Esophagus (tissue), 2 donors: ENCODE results near the gene ADCYAP1R1. TPM values are rescaled to one million over a fixed set of nuclear protein-coding genes. Genes with fewer than 3 reads are reported as not detected.

Experiments
- H3K27ac ChIP-seq, 2 donors: one replicate each; pipeline ENCODE4 v1.5.1; 2013; ENCODE audit warnings: low read depth in 2 of 2, mild to moderate bottlenecking in 2 of 2, inconsistent platforms in 1 of 2, low read length in 1 of 2, moderate library complexity in 1 of 2
- H3K27me3 ChIP-seq, 2 donors: one replicate each; pipeline ENCODE4 v1.6.1; 2013; ENCODE audit warnings: low read length in 2 of 2, control low read depth in 1 of 2, mild to moderate bottlenecking in 1 of 2; ENCODE audit not compliant: insufficient read depth in 2 of 2, control insufficient read depth in 1 of 2
- H3K36me3 ChIP-seq, 2 donors: one replicate each; pipeline ENCODE4 v1.6.1; 2013; ENCODE audit warnings: low read length in 1 of 2; ENCODE audit not compliant: control insufficient read depth in 2 of 2, insufficient read depth in 2 of 2
- H3K4me1 ChIP-seq, 2 donors: one replicate each; pipeline ENCODE4 v1.6.1; 2013; ENCODE audit warnings: low read length in 1 of 2; ENCODE audit not compliant: control insufficient read depth in 2 of 2, insufficient read depth in 2 of 2
- H3K4me3 ChIP-seq, 2 donors: one replicate each; pipeline ENCODE4 v1.5.1; 2013; ENCODE audit warnings: low read length in 2 of 2, mild to moderate bottlenecking in 2 of 2, low read depth in 1 of 2, moderate library complexity in 1 of 2
- H3K9me3 ChIP-seq, 2 donors: one replicate each; pipeline ENCODE4 v1.6.1; 2013; ENCODE audit warnings: mild to moderate bottlenecking in 2 of 2, low read depth in 1 of 2, low read length in 1 of 2, moderate library complexity in 1 of 2; ENCODE audit not compliant: control insufficient read depth in 2 of 2, insufficient read depth in 1 of 2
- WGBS, 2 donors: extraction: QIAGEN DNeasy Blood & Tissue Kit; methylation state at CpG; one replicate each; pipeline ENCODE4 v1.1.7; 2013; 5-methylcytosine and 5-hydroxymethylcytosine counted together
- polyA plus RNA-seq, 2 donors: library from polyadenylated mRNA; stranded (reverse); fragments of 200-250 nt; gene quantifications; one replicate each; pipeline ENCODE4 v1.2.3, GENCODE V29; 2013
- donor health status: healthy with polysubstance abuse.
- donor health status: Bipolar disorder and iron deficiency.

Gene ADCYAP1R1
- polyA plus RNA-seq, 2 donors: 0.11 to 0.12 TPM

- Histone ChIP-seq H3K36me3 (no peaks in the 10 kb centered on the region), H3K27ac (no peak overlapping the region), H3K4me3 (no peak overlapping the region), H3K4me1 (no peaks in the 10 kb centered on the region), H3K27me3 (no peaks in the 10 kb centered on the region), H3K9me3 (no peaks in the 10 kb centered on the region)
- 81 to 87% methylated on average over 5 of the region's 5 CpGs for WGBS, 2 donors
Observed at GRCh38 chr7:31073326-31074119, 21.4 kb downstream of the ADCYAP1R1 start.

DNA sequence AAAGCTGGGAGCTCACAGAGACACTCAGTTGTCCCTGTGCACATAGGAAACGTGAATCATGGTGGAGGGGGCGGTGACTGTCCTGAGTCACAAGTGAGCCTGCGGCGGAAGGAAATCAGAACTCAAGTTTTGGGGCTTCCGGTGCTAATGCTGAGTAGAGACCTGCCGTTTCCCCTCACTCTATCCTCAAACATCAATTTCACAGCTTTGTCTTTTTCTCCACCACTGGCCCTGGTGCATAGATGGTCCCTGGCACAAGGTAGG lies 21.9 kb downstream of the ADCYAP1R1 start:
- Histone ChIP-seq H3K27me3 (no peaks in the 10 kb centered on the region), H3K4me3 (no peak overlapping the region), H3K9me3 (no peaks in the 10 kb centered on the region), H3K27ac (no peak overlapping the region), H3K36me3 (no peaks in the 10 kb centered on the region), H3K4me1 (no peaks in the 10 kb centered on the region)
- 74 to 83% methylated on average over 6 of the region's 6 CpGs for WGBS, 2 donors

GRCh38 chr7:31074403-31075085 lies 22.4 kb downstream of the ADCYAP1R1 start:
- Histone ChIP-seq H3K4me1 (no peaks in the 10 kb centered on the region), H3K4me3 (no peak overlapping the region), H3K36me3 (no peaks in the 10 kb centered on the region), H3K9me3 (no peaks in the 10 kb centered on the region), H3K27me3 (no peaks in the 10 kb centered on the region), H3K27ac (no peak overlapping the region)
- 84 to 86% methylated on average over 14 of the region's 14 CpGs for WGBS, 2 donors

DNA sequence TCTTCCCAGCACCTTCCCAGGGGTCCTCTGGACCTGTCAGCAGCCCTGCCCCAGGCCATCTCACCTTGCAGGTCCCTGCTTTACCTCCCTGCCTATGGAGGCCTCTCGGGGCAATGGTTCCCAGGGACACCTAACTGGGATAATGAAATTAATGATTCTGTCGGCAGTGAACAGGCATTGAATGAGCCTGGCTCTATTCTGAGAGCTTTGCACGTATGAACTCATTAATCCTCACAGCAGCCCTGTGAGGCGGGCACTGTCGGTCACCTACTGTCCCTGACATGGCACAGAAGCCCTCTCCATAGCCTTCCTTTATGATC lies 22.9 kb downstream of the ADCYAP1R1 start:
- H3K27me3 ChIP-seq: no peaks in the 10 kb centered on the region
- no peaks in the 10 kb centered on the region for H3K36me3 ChIP-seq
- H3K9me3 ChIP-seq: no peaks in the 10 kb centered on the region
- no peaks in the 10 kb centered on the region for H3K4me1 ChIP-seq
- H3K4me3 ChIP-seq: no peak overlapping the region
- H3K27ac ChIP-seq: no peak overlapping the region
- 85 to 87% methylated on average over 5 of the region's 5 CpGs for WGBS, 2 donors

- Histone ChIP-seq H3K36me3 (no peaks in the 10 kb centered on the region), H3K4me3 (no peak overlapping the region), H3K4me1 (no peaks in the 10 kb centered on the region), H3K9me3 (no peaks in the 10 kb centered on the region), H3K27ac (no peak overlapping the region), H3K27me3 (no peaks in the 10 kb centered on the region)
- 83 to 84% methylated on average over 8 of the region's 8 CpGs for whole genome bisulfite sequencing, 2 donors
Observed at GRCh38 chr7:31076051-31076450, 23.9 kb downstream of the ADCYAP1R1 start.

DNA sequence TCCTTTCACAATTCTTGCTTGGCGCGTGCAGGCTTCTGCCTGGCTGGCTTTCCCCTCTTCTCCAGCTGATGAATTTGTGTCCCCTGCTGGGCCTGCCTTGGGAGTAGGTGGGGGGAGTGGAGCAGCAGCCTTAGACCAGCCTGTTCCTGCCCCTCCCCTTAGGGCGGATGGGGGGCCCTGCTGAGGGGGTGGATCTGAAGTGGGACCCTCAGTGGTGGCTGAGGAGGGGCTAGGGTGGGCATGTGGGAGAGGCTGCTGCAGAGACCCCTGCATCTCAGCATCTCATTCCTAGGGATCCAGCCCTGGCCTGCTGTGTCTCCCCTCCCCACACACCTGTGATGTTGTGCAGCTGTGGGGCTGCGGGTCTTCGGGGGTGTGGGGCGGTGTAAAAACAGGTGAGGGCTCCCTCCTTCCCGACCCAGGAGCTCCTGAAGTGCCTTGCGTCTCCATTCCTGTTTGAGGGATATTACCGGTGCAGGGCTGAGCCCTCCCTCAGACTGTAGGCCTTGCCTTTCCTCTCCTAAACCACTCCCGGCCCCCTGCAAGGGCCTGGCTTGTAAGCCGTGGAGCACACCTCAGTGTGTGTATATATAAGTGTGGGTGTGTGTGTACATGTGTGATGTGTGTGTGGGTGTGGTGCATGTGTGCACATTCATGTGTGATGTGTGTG lies 24.7 kb downstream of the ADCYAP1R1 start:
- H3K27me3 ChIP-seq: no peaks in the 10 kb centered on the region
- no peaks in the 10 kb centered on the region for H3K36me3 ChIP-seq
- H3K27ac ChIP-seq: no peak overlapping the region
- no peaks in the 10 kb centered on the region for H3K4me1 ChIP-seq
- no peaks in the 10 kb centered on the region for H3K9me3 ChIP-seq
- no peak overlapping the region for H3K4me3 ChIP-seq
- 87 to 90% methylated on average over 11 of the region's 11 CpGs for WGBS, 2 donors

- no peaks in the 10 kb centered on the region for H3K27me3 ChIP-seq
- H3K27ac ChIP-seq: no peak overlapping the region
- 80 to 86% methylated on average over 10 of the region's 10 CpGs for WGBS, 2 donors
- no peaks in the 10 kb centered on the region for H3K9me3 ChIP-seq
- no peaks in the 10 kb centered on the region for H3K36me3 ChIP-seq
- H3K4me1 ChIP-seq: no peaks in the 10 kb centered on the region
- no peak overlapping the region for H3K4me3 ChIP-seq
Observed at GRCh38 chr7:31077484-31078362, 25.6 kb downstream of the ADCYAP1R1 start.

DNA sequence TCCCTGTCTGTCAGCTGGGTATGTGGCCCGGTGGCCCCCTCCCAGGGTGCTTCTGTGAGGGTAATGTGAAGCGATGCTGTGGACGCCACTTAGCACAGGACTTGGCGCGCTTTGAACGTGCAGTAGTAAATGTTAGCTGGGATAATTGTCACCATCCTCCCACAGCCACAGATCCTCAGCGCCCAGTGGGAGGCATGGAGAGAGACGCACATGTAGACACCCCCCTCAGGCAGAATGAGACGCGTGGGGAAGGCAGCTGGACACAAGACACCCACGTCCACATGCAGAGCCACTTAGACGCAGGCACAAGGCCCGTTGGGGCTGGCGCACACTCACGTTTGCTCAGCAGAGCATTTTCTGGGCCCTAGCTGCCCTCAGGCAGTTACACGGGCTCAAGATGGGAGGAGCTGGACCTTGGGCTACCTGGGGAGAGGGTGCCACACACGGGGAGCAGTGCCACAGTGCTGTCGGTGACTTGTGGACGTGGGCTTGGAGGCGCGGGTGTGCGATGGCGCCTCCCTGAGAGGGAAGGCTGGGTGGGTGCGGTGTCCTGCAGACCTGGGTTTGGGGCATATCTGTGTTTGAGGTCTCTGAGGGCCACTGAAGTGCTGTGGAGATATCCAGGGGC lies 26.4 kb downstream of the ADCYAP1R1 start:
- H3K4me1 ChIP-seq: no peaks in the 10 kb centered on the region
- 86 to 89% methylated on average over 24 of the region's 24 CpGs for WGBS, 2 donors
- no peak overlapping the region for H3K4me3 ChIP-seq
- H3K36me3 ChIP-seq: no peaks in the 10 kb centered on the region
- no peaks in the 10 kb centered on the region for H3K9me3 ChIP-seq
- no peaks in the 10 kb centered on the region for H3K27me3 ChIP-seq
- no peak overlapping the region for H3K27ac ChIP-seq
